ENCODE data around the gene BORCS6. TPM values are rescaled to one million over a fixed set of nuclear protein-coding genes. Genes with fewer than 3 reads are reported as not detected.

Gene BORCS6
- total RNA-seq, 1 experiment from 2014 or later = 0.62 TPM

DNA sequence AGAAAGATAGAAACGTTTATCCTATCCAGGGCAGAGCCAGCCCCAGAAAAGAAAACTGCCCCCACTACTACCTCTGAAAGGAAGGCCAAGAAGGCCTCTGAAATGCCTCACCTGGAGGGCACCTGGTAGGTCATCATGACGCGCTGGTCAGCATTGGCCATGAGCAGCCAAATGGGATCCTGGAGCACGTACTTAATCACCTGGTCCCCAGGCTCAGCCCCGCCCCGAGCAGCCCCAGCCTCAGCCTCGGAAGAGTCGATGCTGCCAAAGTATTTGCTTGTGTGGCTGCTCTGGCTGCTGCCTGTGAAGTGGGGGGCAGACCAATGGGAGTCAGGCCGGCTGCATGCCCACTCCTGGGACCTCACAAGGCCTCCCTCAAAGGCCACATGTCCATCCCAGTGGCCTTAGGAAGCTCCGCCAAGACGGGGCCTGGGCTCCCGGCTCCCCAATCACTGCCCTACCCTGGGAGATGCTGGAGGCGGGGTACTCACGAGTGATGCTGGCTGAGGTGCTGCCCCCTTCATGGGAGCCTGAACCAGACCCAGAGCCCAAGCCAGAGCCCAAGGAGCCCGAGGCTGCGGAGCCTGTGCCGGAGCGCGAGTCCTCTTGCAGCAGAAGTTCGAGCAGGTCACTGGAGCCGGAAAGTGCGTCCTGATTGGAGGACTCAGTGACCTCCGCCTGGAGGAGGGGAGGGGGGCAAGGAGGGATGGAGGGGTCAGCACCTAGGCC is 47.7 kb downstream of the BORCS6 start:
- DNase-seq (ENCODE audit: low spot score) = no peak

DNA sequence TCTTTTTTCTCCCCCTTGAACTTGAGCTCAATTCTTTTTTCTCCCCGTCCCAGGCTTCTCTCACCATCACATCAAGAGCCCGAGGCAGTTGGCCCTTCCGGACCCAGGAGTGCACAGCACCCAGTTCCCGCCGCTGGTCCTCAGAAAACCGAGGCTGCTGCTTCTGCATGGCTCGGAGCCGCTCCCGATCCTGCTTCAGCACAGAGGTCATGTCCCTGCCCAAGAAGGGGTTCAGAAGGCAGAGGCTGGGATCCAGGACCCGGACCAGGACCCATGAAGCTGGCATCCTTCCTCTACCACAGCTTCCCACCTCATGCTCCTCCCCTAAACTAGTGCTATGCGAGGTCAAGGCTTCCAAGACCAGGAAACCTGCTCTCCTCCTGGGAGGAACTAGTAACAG is 48.2 kb downstream of the BORCS6 start:
- DNase-seq (ENCODE audit: low spot score) = no peak

DNA sequence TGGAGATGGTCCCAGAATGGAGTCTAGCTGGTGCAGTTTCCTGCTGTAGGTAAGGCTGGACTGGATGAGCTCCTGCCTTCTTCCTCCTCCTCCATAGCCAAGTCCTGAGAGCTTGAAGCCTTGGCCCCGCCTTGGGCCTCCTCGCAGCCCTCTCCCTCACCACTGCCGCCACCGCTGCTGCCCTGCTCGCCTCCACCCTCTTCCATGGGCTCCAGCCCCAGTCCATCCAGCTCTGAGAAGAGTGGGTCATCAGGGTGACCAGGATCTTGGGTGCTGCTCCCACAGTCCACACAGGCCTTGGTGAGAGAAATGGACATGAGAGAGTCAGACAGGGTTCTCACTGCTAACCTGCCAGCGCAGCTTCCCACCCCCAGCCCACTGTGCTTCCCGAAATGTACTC is 48.9 kb downstream of the BORCS6 start:
- no peak for DNase-seq (ENCODE audit: low spot score)

DNA sequence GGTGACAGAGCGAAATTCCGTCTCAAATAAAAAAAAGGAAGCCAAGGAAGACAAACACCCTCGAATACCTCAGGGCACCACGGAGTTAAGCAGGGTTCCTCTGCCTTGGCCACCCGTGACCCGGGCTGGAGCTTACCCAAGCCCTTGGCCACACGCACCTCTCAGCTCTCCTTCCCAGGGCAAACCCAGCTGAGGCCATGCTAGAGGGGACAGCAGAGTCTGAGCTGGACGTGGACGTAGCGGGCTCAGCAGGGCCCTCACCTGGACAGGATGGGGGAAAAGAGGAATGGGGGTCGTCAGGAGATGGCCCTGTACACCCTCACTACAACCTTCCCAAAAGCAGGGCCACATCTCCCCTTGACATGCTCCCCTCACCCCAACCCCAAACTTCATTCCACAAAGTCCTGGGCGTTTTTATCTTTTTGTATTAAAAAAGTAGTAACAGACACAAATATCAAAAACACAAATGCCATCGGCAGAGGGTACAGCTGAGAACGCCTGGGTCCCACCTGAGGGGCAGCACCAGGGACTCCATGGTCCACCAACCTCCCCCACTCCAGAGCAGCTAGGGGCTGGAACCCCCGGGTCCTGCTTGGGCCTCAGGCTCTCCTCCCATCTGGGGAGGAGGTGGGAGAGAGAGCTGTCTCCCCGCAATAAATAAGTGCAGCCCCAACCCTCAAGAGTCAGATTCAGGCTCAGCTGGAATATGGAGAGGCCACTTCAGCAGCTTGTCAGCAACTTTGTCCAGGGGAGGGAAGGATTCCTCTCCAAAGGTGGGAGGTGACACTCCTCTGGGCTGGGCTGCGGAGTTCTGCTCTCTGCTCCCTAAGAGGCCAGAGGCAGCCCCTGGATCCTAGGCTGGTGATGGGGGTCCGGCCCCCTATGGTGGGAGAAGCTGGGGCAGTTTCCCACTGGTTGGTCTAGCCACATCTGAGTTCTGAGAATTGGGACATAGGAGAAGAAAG is 49.6 kb downstream of the BORCS6 start:
- no peak for DNase-seq (ENCODE audit: low spot score)

DNA sequence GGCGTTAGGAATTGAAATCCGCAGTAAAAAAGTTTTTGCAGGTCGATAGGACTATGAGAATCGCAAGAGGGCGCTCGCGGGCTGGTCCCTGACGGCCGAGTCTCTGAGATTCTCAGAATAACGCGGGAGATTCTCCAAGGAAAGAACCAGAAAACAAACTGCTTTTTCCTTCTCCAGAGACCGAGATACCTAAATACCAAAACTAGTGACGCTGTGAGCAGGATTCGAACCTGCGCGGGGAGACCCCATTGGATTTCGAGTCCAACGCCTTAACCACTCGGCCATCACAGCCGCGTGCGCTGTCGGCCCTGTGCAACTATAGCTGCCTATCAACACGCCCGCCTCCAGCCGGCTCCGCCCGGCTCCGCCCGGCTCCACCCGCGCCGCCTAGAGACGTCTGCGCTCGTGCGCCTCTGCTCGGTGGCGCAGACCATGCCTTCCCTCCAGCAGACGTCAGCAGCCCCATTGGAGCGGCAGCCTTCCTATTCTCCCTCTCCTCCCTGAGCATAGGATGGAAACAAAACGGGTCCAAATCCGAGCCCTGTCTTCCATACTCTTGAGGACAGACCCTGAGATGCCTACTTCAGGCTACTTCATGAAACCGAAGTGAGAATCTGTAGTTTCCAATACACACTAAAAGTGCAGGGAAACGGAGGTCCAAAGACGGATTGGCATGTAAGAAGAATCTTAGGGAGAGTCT is 51.2 kb downstream of the BORCS6 start:
- DNase-seq (ENCODE audit: low spot score) = peak; percentile 93

DNA sequence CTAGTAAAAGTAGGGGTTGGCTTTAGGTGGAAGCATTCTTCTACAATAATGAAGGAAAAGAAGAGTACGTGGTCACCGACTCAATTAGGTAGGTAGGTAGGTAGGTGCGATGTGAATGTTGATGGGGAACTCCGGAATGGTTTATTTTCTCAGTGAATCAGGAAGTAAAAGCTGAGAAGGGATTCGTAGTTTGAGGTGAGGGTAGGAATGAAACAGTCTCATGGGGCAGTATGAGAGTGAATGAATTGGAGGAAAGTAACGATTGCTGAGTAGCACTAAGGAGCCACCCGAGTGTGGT is 51.7 kb downstream of the BORCS6 start:
- DNase-seq (ENCODE audit: low spot score) = no peak

Other genes starting within 250 kb of the BORCS6 start
- not detected in 2 replicates for gene GUCY2D, start 187.6 kb downstream of the BORCS6 start, total RNA-seq (2014; rRNA removed; shearing (Covaris generic))
- not detected in 2 replicates for gene ALOX15B, start 151.1 kb downstream of the BORCS6 start, total RNA-seq (2014; rRNA removed; shearing (Covaris generic))
- gene ALOX12B, start 102.5 kb downstream of the BORCS6 start, total RNA-seq (2014; rRNA removed; shearing (Covaris generic)) = not detected in 2 replicates
- not detected in 2 replicates for gene ALOXE3, start 71.7 kb downstream of the BORCS6 start, total RNA-seq (2014; rRNA removed; shearing (Covaris generic))
- 0.14 TPM in 1 of 2 replicates, not detected in the other for gene HES7, start 66.1 kb downstream of the BORCS6 start, total RNA-seq (2014; rRNA removed; shearing (Covaris generic))
- 4.4 and 4.6 TPM in 2 replicates for gene PER1, start 37.8 kb downstream of the BORCS6 start, total RNA-seq (2014; rRNA removed; shearing (Covaris generic))
- gene VAMP2, start 27.2 kb downstream of the BORCS6 start, total RNA-seq (2014; rRNA removed; shearing (Covaris generic)) = 0.64 TPM in 2 replicates
- 1.7 and 13.3 TPM in 2 replicates for gene TMEM107, start 13.8 kb downstream of the BORCS6 start, total RNA-seq (2014; rRNA removed; shearing (Covaris generic))
- gene AURKB, start 20.4 kb upstream of the BORCS6 start, total RNA-seq (2014; rRNA removed; shearing (Covaris generic)) = 33.4 and 50.5 TPM in 2 replicates
- 3.0 and 3.3 TPM in 2 replicates for gene CTC1, start 57.9 kb upstream of the BORCS6 start, total RNA-seq (2014; rRNA removed; shearing (Covaris generic))
- gene PFAS, start 59.1 kb upstream of the BORCS6 start, total RNA-seq (2014; rRNA removed; shearing (Covaris generic)) = 13.5 and 18.4 TPM in 2 replicates
- gene RANGRF, start 98.5 kb upstream of the BORCS6 start, total RNA-seq (2014; rRNA removed; shearing (Covaris generic)) = 5.3 and 5.6 TPM in 2 replicates
- 0.81 TPM in 1 of 2 replicates, not detected in the other for gene SLC25A35, start 105.2 kb upstream of the BORCS6 start, total RNA-seq (2014; rRNA removed; shearing (Covaris generic))
- gene ARHGEF15, start 120.1 kb upstream of the BORCS6 start, total RNA-seq (2014; rRNA removed; shearing (Covaris generic)) = not detected in 2 replicates
- not detected in 2 replicates for gene ODF4, start 149.7 kb upstream of the BORCS6 start, total RNA-seq (2014; rRNA removed; shearing (Covaris generic))
- 2,934 and 3,123 TPM in 2 replicates for gene RPL26, start 193.0 kb upstream of the BORCS6 start, total RNA-seq (2014; rRNA removed; shearing (Covaris generic))
- not detected in 2 replicates for gene RNF222, start 207.6 kb upstream of the BORCS6 start, total RNA-seq (2014; rRNA removed; shearing (Covaris generic))
- gene NDEL1, start 245.7 kb upstream of the BORCS6 start, total RNA-seq (2014; rRNA removed; shearing (Covaris generic)) = 16.1 and 31.8 TPM in 2 replicates

Data from H4 (cell line).